Activated B cell treated with CpG ODN at 0.5 μM for 24 hours (primary cell): ENCODE data around the gene C3. TPM values are rescaled to one million over a fixed set of nuclear protein-coding genes. Genes with fewer than 3 reads are reported as not detected.
"Not testable (repeated sequence)": the region's sequence is repeated elsewhere in the genome, so short reads cannot be mapped to it uniquely, and the experiment has no call there.

Source experiments
- ATAC-seq: fragments of 200-7000 bp; cut with Tn5 transposase; one replicate; pipeline ENCODE4 v1.10.0; 2021; ENCODE audit warnings: low read depth, mild to moderate bottlenecking, moderate library complexity
- CTCF ChIA-PET: fragments of 350-600 bp; sonication (Branson Sonifier 250); formaldehyde crosslinking; loops from one replicate; lab custom pipeline; 2021; ENCODE audit warnings: antibody characterized with exemption; lab: Charles Lee
- POLR2A ChIA-PET: fragments of 350-600 bp; sonication (Branson Sonifier 250); formaldehyde crosslinking; loops from one replicate; lab custom pipeline; 2021; ENCODE audit warnings: antibody characterized with exemption; lab: Charles Lee
- DNase-seq: peaks from one replicate; pipeline ENCODE4 v3.0.0; 2022
- H3K27ac Mint-ChIP-seq: one replicate; pipeline ENCODE4 v1.8.0; 2020; ENCODE audit warnings: mixed read lengths
- H3K27me3 Mint-ChIP-seq: one replicate; pipeline ENCODE4 v1.8.0; 2021; ENCODE audit warnings: mixed read lengths
- H3K36me3 Mint-ChIP-seq: one replicate; pipeline ENCODE4 v1.8.0; 2021; ENCODE audit warnings: low read depth, mixed read lengths
- H3K4me1 Mint-ChIP-seq: one replicate; pipeline ENCODE4 v1.8.0; 2021; ENCODE audit warnings: mixed read lengths
- H3K4me3 Mint-ChIP-seq: one replicate; pipeline ENCODE4 v1.8.0; 2020; ENCODE audit warnings: mild to moderate bottlenecking, mixed read lengths
- H3K9me3 Mint-ChIP-seq: one replicate; pipeline ENCODE4 v1.8.0; 2020; ENCODE audit warnings: mixed read lengths
- intact Hi-C: fragments of 100-400 bp; cut with micrococcal nuclease; formaldehyde crosslinking; loops from one replicate; pipeline ENCODE4 v1.15.1; 2024
- total RNA-seq: library from RNA; stranded (reverse); gene quantifications from 2 replicates; pipeline ENCODE4 v1.2.3, GENCODE V29; 2022
- TF ChIP-seq, protein P1 (sequence below): fragments of 200-600 bp; IDR thresholded peaks from one replicate; pipeline ENCODE4 v1.8.0; 2022; ENCODE audit warnings: antibody characterized with exemption, mild to moderate bottlenecking

Gene C3
- total RNA-seq, 1 donor from 2014 or later: 0.53 TPM

DNA sequence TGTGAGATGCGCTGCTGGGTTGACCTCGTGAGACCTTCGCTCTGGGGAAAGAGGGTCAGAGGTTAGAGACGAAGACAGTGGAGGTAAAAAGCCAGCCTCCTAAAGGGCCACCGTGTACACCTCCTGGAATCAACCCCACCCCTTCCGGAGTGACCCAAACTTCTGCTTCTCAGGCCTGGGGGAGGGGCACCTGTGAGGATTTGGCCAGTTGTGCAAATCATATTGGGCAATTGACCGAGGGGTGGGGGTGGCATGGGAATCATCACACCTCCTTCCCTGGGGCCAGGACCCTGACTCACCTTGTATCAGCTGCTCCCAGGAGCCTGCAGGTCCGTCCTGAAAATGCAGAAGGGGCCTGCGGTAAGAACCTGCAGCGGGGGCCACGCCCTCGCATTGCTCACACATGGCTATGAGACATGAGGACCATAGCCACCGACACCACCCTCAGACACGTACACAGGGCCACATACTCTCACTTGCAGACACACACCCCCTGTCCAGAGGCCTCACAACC, 53.3 kb downstream of the C3 start:
- intact Hi-C loops: no loop called here
- ATAC-seq: no peak
- H3K4me3 Mint-ChIP-seq: no peak overlapping the region
- no peak overlapping the region for H3K27ac Mint-ChIP-seq
- ChIA-PET POLR2A (no interaction called here), CTCF (no interaction called here)
- peaks cover 3% of the 10 kb centered on the region for H3K27me3 Mint-ChIP-seq
- DNase-seq: no peak
- TF ChIP-seq, protein P1, sequence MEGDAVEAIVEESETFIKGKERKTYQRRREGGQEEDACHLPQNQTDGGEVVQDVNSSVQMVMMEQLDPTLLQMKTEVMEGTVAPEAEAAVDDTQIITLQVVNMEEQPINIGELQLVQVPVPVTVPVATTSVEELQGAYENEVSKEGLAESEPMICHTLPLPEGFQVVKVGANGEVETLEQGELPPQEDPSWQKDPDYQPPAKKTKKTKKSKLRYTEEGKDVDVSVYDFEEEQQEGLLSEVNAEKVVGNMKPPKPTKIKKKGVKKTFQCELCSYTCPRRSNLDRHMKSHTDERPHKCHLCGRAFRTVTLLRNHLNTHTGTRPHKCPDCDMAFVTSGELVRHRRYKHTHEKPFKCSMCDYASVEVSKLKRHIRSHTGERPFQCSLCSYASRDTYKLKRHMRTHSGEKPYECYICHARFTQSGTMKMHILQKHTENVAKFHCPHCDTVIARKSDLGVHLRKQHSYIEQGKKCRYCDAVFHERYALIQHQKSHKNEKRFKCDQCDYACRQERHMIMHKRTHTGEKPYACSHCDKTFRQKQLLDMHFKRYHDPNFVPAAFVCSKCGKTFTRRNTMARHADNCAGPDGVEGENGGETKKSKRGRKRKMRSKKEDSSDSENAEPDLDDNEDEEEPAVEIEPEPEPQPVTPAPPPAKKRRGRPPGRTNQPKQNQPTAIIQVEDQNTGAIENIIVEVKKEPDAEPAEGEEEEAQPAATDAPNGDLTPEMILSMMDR: no peak
- no peaks in the 10 kb centered on the region for H3K36me3 Mint-ChIP-seq
- H3K9me3 Mint-ChIP-seq: no peaks in the 10 kb centered on the region
- peaks cover 27% of the 10 kb centered on the region for H3K4me1 Mint-ChIP-seq

DNA sequence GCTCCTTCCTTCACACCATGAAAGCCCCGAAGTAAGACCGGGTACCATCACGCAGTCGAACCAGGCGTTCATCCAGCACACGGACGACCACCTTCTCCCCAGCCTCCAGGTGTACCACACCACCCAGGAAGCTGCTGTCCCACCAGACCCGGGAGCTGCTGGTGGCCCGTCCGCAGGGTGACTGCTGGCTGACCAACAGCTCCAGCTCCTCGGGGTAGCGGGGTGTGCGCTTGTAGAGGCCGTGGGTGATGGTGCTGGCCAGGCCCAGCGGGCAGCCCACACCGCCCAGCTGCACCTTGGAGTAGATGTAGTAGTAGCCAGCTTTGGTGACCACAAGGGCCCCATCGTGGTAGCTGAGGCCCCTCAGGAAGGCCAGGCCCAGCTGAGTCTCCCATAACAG, 55.5 kb downstream of the C3 start:
- no peaks in the 10 kb centered on the region for H3K9me3 Mint-ChIP-seq
- no peak overlapping the region for H3K4me3 Mint-ChIP-seq
- no peak overlapping the region for H3K27ac Mint-ChIP-seq
- intact Hi-C loops: no loop called here
- H3K36me3 Mint-ChIP-seq: no peaks in the 10 kb centered on the region
- CTCF ChIA-PET: no interaction called here
- DNase-seq (no peak), ATAC-seq (no peak)
- peaks cover 2% of the 10 kb centered on the region for H3K27me3 Mint-ChIP-seq
- POLR2A ChIA-PET: no interaction called here
- TF ChIP-seq, protein P1: no peak
- H3K4me1 Mint-ChIP-seq: peaks cover 31% of the 10 kb centered on the region

DNA sequence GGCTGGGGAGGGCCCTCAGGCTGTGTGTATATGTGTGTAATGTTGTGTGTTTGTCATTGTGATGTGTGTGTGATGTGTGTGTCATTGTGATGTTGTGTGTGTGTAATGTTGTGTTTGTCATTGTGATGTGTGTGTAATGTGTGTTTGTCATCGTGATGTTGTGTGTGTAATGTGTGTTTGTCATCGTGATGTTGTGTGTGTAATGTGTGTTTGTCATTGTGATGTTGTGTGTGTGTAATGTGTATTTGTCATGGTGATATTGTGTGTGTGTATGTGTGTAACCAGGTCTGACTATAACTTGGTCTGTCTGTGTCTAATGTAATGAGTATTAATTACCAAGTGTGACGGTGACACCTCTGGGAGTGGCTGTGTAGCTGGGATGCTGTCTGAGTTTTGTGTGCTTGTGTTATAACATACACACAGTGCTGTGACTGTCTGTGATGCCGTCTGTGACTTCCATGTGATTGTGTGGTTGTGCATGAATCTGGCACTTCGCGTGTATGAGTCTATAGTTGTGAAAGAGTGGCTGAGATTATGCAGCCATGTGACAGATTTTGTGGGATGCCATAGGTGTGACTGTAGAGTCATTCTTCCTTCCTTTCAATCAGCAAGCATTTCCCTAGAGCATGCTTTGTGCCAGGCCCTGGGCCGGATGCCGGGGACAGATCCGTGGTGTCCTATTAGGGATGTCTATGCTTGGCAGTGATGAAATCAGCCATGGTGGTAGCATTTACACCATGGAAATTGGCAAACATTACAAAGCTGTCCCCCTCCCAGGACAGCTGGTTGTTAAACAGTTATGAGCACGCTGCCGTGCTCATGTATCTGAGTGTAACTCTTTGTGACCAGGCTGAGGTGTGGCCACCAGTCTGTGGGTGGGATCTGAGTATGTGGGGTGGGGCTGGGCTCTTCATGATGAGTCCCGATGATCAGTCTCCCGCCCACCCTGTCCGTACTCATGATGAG, 56.9 kb downstream of the C3 start:
- Mint-ChIP-seq H3K4me3 (no peak overlapping the region), H3K27ac (no peak overlapping the region), H3K9me3 (no peaks in the 10 kb centered on the region), H3K36me3 (no peaks in the 10 kb centered on the region), H3K27me3 (peaks cover 8% of the 10 kb centered on the region), H3K4me1 (peaks cover 19% of the 10 kb centered on the region)
- ChIA-PET POLR2A (interaction anchor here (0.7 kb wide), 1 partner anchor 137 kb away, joined by 3 read pairs; no protein-coding TSS in a partner anchor), CTCF (no interaction called here)
- DNase-seq (no peak), ATAC-seq (no peak)
- TF ChIP-seq, protein P1: no peak
- intact Hi-C loops: no loop called here

DNA sequence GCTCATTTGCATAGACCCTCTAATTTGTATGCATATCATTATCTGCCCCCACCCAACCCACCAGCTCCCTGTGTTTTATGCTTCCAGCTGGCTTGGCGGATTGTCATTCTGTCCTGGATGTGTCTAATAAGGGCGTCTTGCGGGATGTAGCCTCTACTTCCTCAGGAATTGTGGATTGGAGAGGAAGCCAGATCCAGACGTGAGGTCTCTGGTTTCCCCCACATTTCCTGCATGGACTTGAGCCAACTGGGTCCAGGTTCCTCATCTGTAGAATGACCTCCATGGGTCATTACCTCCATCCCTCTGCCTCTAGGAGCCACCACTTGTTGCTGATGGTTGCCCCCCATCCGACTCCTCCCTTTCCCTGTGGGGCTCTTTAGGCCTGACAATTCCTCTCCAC, 57.7 kb downstream of the C3 start:
- Mint-ChIP-seq H3K27me3 (peaks cover 13% of the 10 kb centered on the region), H3K9me3 (no peaks in the 10 kb centered on the region), H3K4me1 (peaks cover 19% of the 10 kb centered on the region), H3K4me3 (no peak overlapping the region), H3K36me3 (no peaks in the 10 kb centered on the region), H3K27ac (no peak overlapping the region)
- DNase-seq (no peak), ATAC-seq (no peak)
- CTCF ChIA-PET: no interaction called here
- intact Hi-C loops: no loop called here
- TF ChIP-seq, protein P1: no peak
- POLR2A ChIA-PET: no interaction called here

DNA sequence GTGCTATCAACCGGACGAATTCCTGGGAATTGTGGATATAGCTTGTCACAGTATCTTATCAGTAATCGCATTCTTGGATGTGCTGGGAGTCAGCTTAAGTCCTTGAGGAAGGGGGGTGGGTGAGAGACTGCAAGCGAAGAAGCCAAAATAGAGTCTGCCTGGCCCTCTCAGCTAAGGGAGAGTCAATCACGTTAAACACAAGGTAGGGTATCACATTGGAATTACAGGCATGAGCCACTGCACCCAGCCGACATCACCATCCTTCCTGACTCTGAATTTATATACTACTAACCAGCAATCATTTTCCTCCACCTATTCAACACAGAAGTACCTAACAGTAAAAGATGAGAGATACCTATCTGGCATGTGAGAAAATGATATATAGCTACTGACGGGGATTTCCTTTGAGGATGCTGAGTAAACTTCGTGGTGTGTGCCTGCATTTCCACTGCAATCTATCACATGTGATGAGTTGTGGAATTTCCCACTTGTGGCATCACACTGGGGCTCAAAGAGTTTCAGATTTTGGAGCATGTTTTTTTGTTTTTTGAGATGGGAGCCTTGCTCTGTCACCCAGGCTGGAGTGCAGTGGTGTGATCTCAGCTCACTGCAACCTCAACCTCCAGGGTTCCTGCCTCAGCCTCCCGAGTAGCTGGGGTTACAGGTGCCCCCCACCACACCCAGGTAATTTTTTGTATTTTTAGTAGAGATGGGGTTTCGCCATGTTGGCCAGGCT, 58.8 kb downstream of the C3 start:
- ChIA-PET CTCF (interaction anchor here (0.6 kb wide), 1 partner anchor 75 kb away, joined by 3 read pairs; no protein-coding TSS in a partner anchor), POLR2A (interaction anchor here (0.6 kb wide), 1 partner anchor 202 kb away, joined by 9 read pairs; no protein-coding TSS in a partner anchor)
- Mint-ChIP-seq H3K4me3 (peak overlapping the region; percentile 5), H3K27me3 (peaks cover 16% of the 10 kb centered on the region), H3K4me1 (peaks cover 19% of the 10 kb centered on the region)
- DNase-seq, H3K27ac Mint-ChIP-seq, H3K36me3 Mint-ChIP-seq, H3K9me3 Mint-ChIP-seq: not testable (repeated sequence)
- ATAC-seq: peak; percentile 81
- intact Hi-C loops: loop anchor here (2.0 kb wide), 1 partner anchor 75 kb away; the partner anchor contains the start of gene GPR108
